NB4 (cell line): ENCODE results near the gene THADA.

Source experiments
- CTCF ChIP-seq: IDR thresholded peaks from one replicate; pipeline ENCODE4 v1.5.1; 2012; ENCODE audit warnings: low read depth, low read length
- POLR2A ChIP-seq: IDR thresholded peaks from 2 replicates; pipeline ENCODE4 v1.6.1; 2011; ENCODE audit warnings: mild to moderate bottlenecking; ENCODE audit not compliant: insufficient read length; ENCODE audit errors: extremely low read depth

- no peak for TF ChIP-seq CTCF
- no peak for TF ChIP-seq POLR2A
These were observed 150.1 kb downstream of the THADA start for GRCh38 chr2:43445781-43446180.
